HEK293 (cell line): Measurements from ENCODE around the gene SET.

Experiments
- CTCF ChIA-PET: fragments of 350-600 bp; formaldehyde crosslinking; extraction: SDS; loops from one replicate; lab custom pipeline; 2021; ENCODE audit warnings: antibody characterized with exemption; lab: Yijun Ruan, JAX
- POLR2A ChIA-PET: fragments of 300-600 bp; formaldehyde crosslinking; extraction: SDS; loops from one replicate; lab custom pipeline; 2020; ENCODE audit warnings: antibody characterized with exemption, inconsistent platforms; lab: Yijun Ruan, JAX
- H3K27ac ChIP-seq: fragments of 200-500 bp; sonication (Bioruptor generic); 2 replicates; pipeline ENCODE4 v1.5.1; 2014; ENCODE audit warnings: low read depth, low read length, control low read depth, inconsistent platforms; ENCODE audit errors: extremely low read depth
- H3K36me3 ChIP-seq, 2 experiments: fragments of 200-500 bp in 1 of 2; sonication (Bioruptor generic) in 1 of 2; 1 replicate in 1 of 2; 2 replicates in 1 of 2; pipeline ENCODE4 v1.5.1; 2014 to 2017; ENCODE audit warnings: inconsistent platforms in 2 of 2, low read length in 2 of 2; ENCODE audit not compliant: control insufficient read depth in 2 of 2, insufficient read depth in 1 of 2
- H3K4me1 ChIP-seq: fragments of 200-500 bp; sonication (Bioruptor generic); 2 replicates; pipeline ENCODE4 v1.5.1; 2014; ENCODE audit warnings: mild to moderate bottlenecking, low read length, inconsistent platforms; ENCODE audit not compliant: control insufficient read depth, insufficient read depth
- H3K4me3 ChIP-seq: 2 replicates; pipeline ENCODE4 v1.5.1; 2011; ENCODE audit warnings: low read depth, mild to moderate bottlenecking, control low read depth, low read length, moderate library complexity
- H3K9me3 ChIP-seq: fragments of 200-500 bp; sonication (Bioruptor generic); 2 replicates; pipeline ENCODE4 v1.5.1; 2014; ENCODE audit warnings: low read depth, low read length, inconsistent platforms; ENCODE audit not compliant: control insufficient read depth, insufficient read depth
- INSM2 ChIP-seq: fragments of 450-650 bp; formaldehyde crosslinking; IDR thresholded peaks from 2 replicates; pipeline ENCODE4 v1.5.1; 2016; ENCODE audit warnings: missing biosample characterization, missing genetic modification characterization
- MZF1 ChIP-seq: fragments of 450-650 bp; formaldehyde crosslinking; IDR thresholded peaks from 2 replicates; pipeline ENCODE4 v1.5.1; 2017; ENCODE audit warnings: missing biosample characterization, missing genetic modification characterization, borderline replicate concordance
- OSR2 ChIP-seq: fragments of 450-650 bp; formaldehyde crosslinking; IDR thresholded peaks from 2 replicates; pipeline ENCODE4 v1.5.1; 2016; ENCODE audit warnings: missing biosample characterization, missing genetic modification characterization
- OVOL3 ChIP-seq: fragments of 450-650 bp; formaldehyde crosslinking; IDR thresholded peaks from 2 replicates; pipeline ENCODE4 v1.5.1; 2016; ENCODE audit warnings: missing biosample characterization, missing genetic modification characterization
- PBX3 ChIP-seq: sonication (generic); formaldehyde crosslinking; IDR thresholded peaks from 2 replicates; pipeline ENCODE4 v1.8.1; 2022; ENCODE audit warnings: mild to moderate bottlenecking, moderate library complexity, missing genetic modification reagents
- REPIN1 ChIP-seq: fragments of 450-650 bp; formaldehyde crosslinking; IDR thresholded peaks from 2 replicates; pipeline ENCODE4 v1.5.1; 2017; ENCODE audit warnings: missing biosample characterization, missing genetic modification characterization, low read depth
- SETDB1 ChIP-seq: IDR thresholded peaks from one replicate; pipeline ENCODE4 v1.6.1; 2017; ENCODE audit warnings: mild to moderate bottlenecking, low read length, moderate library complexity, mixed read lengths; ENCODE audit not compliant: insufficient read length
- ZBTB10 ChIP-seq: fragments of 450-650 bp; formaldehyde crosslinking; IDR thresholded peaks from 2 replicates; pipeline ENCODE4 v1.5.1; 2016; ENCODE audit warnings: missing biosample characterization, missing genetic modification characterization
- ZBTB20 ChIP-seq: fragments of 450-650 bp; formaldehyde crosslinking; IDR thresholded peaks from 2 replicates; pipeline ENCODE4 v1.5.1; 2016; ENCODE audit warnings: missing biosample characterization, missing genetic modification characterization
- ZBTB8A ChIP-seq: fragments of 450-650 bp; formaldehyde crosslinking; IDR thresholded peaks from 2 replicates; pipeline ENCODE4 v1.5.1; 2016; ENCODE audit warnings: missing biosample characterization, missing genetic modification characterization
- ZNF184 ChIP-seq: fragments of 450-650 bp; IDR thresholded peaks from 2 replicates; pipeline ENCODE4 v1.5.1; 2018; ENCODE audit warnings: missing biosample characterization, mild to moderate bottlenecking, missing genetic modification characterization
- ZNF2 ChIP-seq: fragments of 450-650 bp; formaldehyde crosslinking; IDR thresholded peaks from 2 replicates; pipeline ENCODE4 v1.5.1; 2016; ENCODE audit warnings: missing biosample characterization, missing genetic modification characterization
- ZNF24 ChIP-seq: fragments of 450-650 bp; formaldehyde crosslinking; IDR thresholded peaks from 2 replicates; pipeline ENCODE4 v1.5.1; 2016; ENCODE audit warnings: missing biosample characterization, missing genetic modification characterization
- ZNF335 ChIP-seq: fragments of 450-650 bp; formaldehyde crosslinking; conservative IDR thresholded peaks from 2 replicates; pipeline ENCODE4 v1.5.1; 2016; ENCODE audit warnings: missing biosample characterization, missing genetic modification characterization
- ZNF514 ChIP-seq: fragments of 450-650 bp; formaldehyde crosslinking; IDR thresholded peaks from 2 replicates; pipeline ENCODE4 v1.5.1; 2016; ENCODE audit warnings: missing biosample characterization, missing genetic modification characterization
- ZNF518A ChIP-seq: fragments of 450-650 bp; formaldehyde crosslinking; conservative IDR thresholded peaks from 2 replicates; pipeline ENCODE4 v1.5.1; 2016; ENCODE audit warnings: low read depth, missing biosample characterization, missing genetic modification characterization
- ZNF555 ChIP-seq: fragments of 450-650 bp; formaldehyde crosslinking; conservative IDR thresholded peaks from 2 replicates; pipeline ENCODE4 v1.5.1; 2017; ENCODE audit warnings: missing biosample characterization, mild to moderate bottlenecking, missing genetic modification characterization, inconsistent platforms
- ZNF571 ChIP-seq: fragments of 450-650 bp; formaldehyde crosslinking; IDR thresholded peaks from 2 replicates; pipeline ENCODE4 v1.5.0; 2017; ENCODE audit warnings: missing biosample characterization, missing genetic modification characterization
- ZNF580 ChIP-seq: fragments of 450-650 bp; formaldehyde crosslinking; IDR thresholded peaks from 2 replicates; pipeline ENCODE4 v1.5.1; 2016; ENCODE audit warnings: missing biosample characterization, missing genetic modification characterization
- ZNF623 ChIP-seq: fragments of 450-650 bp; formaldehyde crosslinking; IDR thresholded peaks from 2 replicates; pipeline ENCODE4 v1.5.1; 2016; ENCODE audit warnings: missing biosample characterization, missing genetic modification characterization
- ZNF629 ChIP-seq: fragments of 450-650 bp; formaldehyde crosslinking; IDR thresholded peaks from 2 replicates; pipeline ENCODE4 v1.5.1; 2017; ENCODE audit warnings: missing biosample characterization, missing genetic modification characterization
- ZNF664 ChIP-seq: fragments of 450-650 bp; formaldehyde crosslinking; IDR thresholded peaks from 2 replicates; pipeline ENCODE4 v1.5.1; 2016; ENCODE audit warnings: missing biosample characterization, missing genetic modification characterization
- ZNF768 ChIP-seq: fragments of 450-650 bp; formaldehyde crosslinking; IDR thresholded peaks from 2 replicates; pipeline ENCODE4 v1.5.1; 2018; ENCODE audit warnings: missing biosample characterization, mild to moderate bottlenecking, missing genetic modification characterization
- ZNF785 ChIP-seq: fragments of 450-650 bp; formaldehyde crosslinking; IDR thresholded peaks from 2 replicates; pipeline ENCODE4 v1.5.1; 2016; ENCODE audit warnings: missing biosample characterization, missing genetic modification characterization

SET gene

GRCh38 chr9:128694344-128694743 is 5.3 kb downstream of the SET start:
- ChIA-PET CTCF (no interaction called here), POLR2A (no interaction called here)
- Histone ChIP-seq H3K4me3 (no peak overlapping the region), H3K27ac (no peak overlapping the region), H3K4me1 (no peaks in the 10 kb centered on the region), H3K9me3 (no peaks in the 10 kb centered on the region), H3K36me3 (peaks cover 16 to 62% of the 10 kb centered on the region in 2 experiments)
- TF ChIP-seq PBX3 (CRISPR knock-in tag) (no peak), ZNF555 (tag by site-specific recombination) (no peak), MZF1 (tag by site-specific recombination) (no peak), ZNF768 (no peak), ZNF785 (tag by site-specific recombination) (no peak), ZNF571 (tag by site-specific recombination) (no peak), ZNF24 (tag by site-specific recombination) (no peak), ZNF514 (tag by site-specific recombination) (no peak), ZBTB20 (tag by site-specific recombination) (no peak), ZBTB10 (tag by site-specific recombination) (no peak), ZNF629 (tag by site-specific recombination) (no peak), ZNF518A (no peak)

GRCh38 chr9:128696923-128697707 is 8.1 kb downstream of the SET start:
- H3K36me3 ChIP-seq = peaks cover 15 to 41% of the 10 kb centered on the region in 2 experiments
- POLR2A ChIA-PET = interaction anchor here (0.5 to 2.4 kb wide), 14 partner anchors 8 to 282 kb away, joined by 3 to 16 read pairs (median 5); partner anchors contain the start of genes SET, SPTAN1 and ZDHHC12
- H3K4me1 ChIP-seq = no peaks in the 10 kb centered on the region
- CTCF ChIA-PET = interaction anchor here (0.6 to 1.7 kb wide), 5 partner anchors 36 to 1115 kb away, joined by 3 to 12 read pairs (median 3); no protein-coding TSS in a partner anchor
- H3K27ac ChIP-seq = no peak overlapping the region
- no peaks in the 10 kb centered on the region for H3K9me3 ChIP-seq
- no peak overlapping the region for H3K4me3 ChIP-seq
- TF ChIP-seq SETDB1 = no peak
- 0 out of 2 replicates have a peak, but pooled peaks have one; percentile 19 for TF ChIP-seq ZNF335
- TF ChIP-seq OVOL3 (tag by site-specific recombination) = no peak
- TF ChIP-seq ZBTB8A (tag by site-specific recombination) = no peak
- peak; percentile 59; the same call in 1 of the 2 replicates for TF ChIP-seq INSM2
- peak; percentile 64 for TF ChIP-seq OSR2
- no peak for TF ChIP-seq ZNF580 (tag by site-specific recombination)
- TF ChIP-seq ZNF2 = 0 out of 2 replicates have a peak, but pooled peaks have one; percentile 5
- 0 out of 2 replicates have a peak, but pooled peaks have one; percentile 14 for TF ChIP-seq ZNF623 (tag by site-specific recombination)
- TF ChIP-seq REPIN1 = 0 out of 2 replicates have a peak, but pooled peaks have one; percentile 24
- TF ChIP-seq ZNF664 = peak; percentile 89
- TF ChIP-seq ZNF184 (tag by site-specific recombination) = no peak
